Activated CD8-positive, alpha-beta memory T cell treated with anti-CD3 and anti-CD28 coated beads for 1 hour (primary cell): ENCODE measurements around the gene GRK6.
"Not testable (repeated sequence)": the region's sequence is repeated elsewhere in the genome, so short reads cannot be mapped to it uniquely, and the experiment has no call there.

ENCODE experiments used
- DNase-seq, 2 donors: peaks; one replicate each; pipeline ENCODE4 v3.0.0-alpha.2; 2020; ENCODE audit warnings: low read depth in 1 of 2; ENCODE audit errors: extremely low read depth in 1 of 2

The GRK6 gene

DNA sequence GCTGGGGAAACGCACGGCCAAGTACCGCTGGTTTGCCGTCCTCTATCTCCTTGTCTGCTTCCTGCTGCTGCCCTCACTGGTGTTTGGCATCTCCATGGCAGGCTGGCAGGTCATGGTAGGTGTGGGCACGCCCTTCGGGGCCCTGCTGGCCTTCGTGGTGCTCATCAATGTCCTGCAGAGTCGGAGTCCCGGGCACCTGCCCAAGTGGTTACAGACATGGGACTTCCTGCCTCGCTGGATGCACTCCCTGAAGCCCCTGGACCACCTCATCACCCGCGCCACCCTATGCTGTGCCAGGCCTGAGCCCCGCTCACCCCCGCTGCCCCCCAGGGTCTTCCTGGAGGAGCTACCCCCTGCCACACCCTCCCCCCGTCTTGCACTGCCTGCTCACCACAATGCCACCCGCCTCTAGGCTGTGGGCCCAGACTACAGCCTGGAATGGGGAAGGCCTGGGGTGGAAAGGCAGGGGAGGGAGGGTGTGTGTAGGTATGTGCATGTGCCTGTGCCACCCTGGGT lies 28.5 kb upstream of the GRK6 start:
- DNase-seq = no peak

DNA sequence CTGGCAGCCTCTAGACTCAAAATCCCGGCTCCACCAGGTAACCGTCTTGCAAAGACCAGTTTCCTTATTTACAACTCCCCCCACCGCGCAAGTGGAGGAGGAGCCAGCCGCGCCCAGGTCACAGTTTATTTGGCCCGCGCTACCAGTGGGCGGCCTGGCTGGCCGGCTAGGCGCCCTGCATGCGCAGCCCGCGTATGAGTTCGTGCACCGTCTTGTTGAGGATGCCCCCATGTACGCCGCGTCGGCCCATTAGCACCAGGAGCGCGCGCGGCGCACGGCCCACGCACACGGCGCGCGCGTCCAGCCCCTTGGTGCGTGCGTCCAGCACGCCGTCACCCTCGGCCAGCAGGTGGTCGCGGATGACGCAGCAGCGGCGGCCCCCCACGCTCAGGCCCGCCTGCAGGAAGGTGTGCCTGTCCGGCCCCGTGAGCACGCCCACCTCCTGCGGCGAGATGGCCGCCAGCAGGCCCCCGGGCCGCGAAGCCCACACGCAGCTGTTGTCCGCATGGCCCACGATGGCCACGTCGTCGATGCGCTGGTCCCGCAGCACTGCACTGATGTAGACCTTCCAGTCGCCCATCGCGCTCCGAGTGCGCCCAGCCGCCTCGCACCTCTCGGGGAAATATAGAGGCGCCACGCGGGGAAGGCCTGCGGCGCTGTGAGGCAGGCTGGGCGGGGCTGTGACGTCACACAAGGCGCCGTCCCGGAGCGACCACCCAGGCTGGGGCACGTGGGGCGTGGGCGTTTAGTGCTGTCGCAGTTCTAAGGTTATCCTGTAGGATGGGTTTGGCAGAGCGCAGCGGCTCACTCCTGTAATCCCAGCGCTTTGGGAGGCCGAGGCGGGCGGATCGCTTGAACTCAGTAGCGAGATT lies 26.2 kb upstream of the GRK6 start, which contains the start of gene PFN3:
Gene PFN3, minus strand, starts transcription at position 665 of the 872 bp plus-strand sequence. Its CDS starts 85 bp downstream, at position 580.
- no peak for DNase-seq

DNA sequence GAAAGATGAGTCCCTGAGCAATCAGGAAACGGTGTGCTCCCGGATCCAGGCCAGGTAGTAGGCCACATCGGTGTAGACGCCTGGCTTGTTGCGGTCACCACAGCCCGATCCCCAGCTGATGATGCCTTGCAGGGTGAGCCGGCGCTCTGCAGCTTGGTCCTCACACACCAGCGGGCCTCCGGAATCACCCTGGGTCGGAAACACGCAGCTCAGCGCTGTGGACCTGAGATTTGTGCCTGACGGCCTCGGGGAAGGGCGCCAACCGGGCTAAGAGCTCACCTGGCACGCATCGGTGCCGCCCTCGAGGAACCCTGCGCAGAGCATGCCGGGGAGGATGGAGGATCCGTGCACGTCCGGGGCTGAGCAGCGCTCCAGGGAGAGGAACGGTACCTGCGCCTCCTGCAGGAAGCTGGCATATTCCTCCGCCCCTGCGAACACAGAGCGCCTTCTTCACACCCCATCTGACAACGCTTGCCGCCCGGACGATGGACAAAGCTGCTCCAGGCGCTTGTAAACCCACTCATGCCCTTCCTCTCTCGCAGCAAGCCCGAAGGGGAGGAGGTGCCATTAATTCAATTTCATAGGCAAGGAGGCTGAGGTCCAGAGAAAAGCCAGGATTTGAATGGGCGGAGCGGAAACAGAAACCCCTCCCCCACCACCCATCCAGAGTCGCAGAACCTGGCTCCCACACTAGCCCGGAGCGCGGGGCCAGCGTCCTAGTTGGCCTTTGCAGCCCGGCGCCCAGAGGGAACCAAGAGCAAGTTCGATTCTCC lies 24.0 kb upstream of the GRK6 start:
- DNase-seq = peak; percentile 32 to 51

DNA sequence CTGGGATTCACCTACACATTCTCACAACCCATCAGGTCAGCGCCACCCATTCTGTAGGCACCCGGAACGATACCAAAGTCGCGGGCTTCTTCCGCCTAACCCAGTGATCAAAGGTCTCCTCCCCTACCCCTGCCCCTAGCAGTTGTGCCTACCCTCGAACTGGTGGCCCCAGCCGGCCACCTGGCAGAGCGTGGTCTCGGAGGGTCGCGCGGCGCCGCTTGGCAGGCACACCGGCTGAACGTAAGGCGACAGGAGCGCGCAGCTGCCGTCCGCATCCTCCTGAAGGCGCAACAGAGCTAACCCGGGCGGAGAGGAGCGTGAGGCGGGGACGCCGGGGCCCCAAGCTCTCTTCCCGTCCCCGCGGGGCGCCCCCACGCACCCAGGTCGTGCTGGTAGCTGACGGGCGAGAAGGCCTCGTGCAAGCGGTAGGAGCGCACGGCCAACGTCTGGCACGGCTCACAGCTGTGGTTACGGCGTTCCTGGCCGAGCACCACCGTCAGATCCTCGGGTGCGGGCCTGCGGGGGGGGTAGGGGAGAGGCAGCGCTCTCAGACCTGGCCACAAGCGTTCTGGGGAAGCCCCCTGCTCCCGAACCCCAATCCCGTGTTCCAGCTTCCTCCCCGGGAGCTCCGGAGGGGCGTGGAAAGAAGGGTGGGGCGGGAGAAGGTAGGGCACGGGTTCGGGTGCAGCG lies 23.2 kb upstream of the GRK6 start:
- DNase-seq = peak in 1 of 2 donors; percentile 25

DNA sequence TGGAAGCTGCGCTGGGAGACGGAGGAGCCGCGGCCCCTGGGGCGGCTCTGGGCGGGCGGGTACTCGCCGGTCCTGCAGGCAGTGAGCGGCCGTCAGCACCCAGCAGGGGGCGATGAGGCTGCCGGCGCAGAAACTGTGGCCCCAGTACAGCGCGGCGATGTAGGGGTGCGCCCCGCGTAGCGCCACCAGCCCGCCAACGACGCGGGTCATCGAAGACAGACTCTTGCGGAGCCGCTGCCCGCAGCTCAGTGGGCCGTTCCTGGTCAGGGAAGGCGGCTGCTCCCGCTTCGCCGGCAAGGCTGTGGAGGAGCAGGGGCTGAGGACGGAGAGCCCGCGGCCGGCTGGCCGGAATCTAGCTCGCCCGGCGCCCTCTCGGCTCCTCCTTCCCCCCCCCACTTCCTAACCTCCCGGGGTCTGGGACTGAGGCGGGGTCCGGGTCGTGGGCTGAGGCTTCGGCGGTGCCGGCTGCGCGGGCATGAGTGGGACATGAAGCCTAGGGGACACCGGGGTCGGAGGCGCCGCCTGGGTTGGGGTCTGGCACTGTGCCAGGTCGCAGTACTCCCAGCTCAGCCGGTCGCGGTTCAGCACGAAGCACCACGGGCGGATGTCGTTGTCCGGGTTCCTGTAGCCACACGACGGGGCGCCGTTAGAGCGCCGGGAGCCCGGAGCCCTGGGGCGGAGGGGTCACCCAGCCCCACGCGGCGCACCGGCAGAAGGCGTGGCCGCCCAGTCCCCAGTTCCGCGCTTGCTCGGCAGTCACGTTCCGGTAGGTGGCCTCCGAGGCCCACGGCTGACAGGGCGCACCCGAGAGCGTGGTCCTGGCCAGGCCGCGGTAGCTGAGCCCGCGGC lies 22.5 kb upstream of the GRK6 start:
- DNase-seq = peak; percentile 66 to 75

DNA sequence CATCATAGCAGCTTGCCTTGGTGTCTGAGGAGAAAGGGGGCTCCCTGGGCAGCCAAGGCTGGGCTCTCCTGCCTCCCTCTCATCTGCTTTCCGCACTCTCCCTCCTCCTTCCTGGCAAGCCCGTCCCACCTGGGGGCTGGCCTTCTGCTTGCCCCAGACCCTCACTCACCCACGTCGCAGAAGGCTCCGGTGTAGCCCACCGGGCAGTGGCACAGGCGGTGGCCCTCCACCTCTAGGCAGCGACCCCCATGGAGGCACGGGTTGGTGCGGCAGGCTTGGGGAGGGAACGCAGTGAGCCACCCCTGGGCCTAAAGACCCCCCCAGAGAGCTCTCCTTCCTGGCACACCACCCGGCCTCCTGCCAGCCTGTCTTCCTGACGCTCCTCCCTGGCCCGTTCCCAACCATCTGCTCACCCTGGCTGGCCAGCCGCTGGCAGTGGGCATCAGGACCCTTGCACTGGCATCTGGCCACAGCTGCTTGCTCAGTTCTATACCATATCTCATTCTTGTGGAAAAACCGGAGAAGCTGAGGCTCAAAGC lies 21.8 kb upstream of the GRK6 start:
- no peak for DNase-seq

DNA sequence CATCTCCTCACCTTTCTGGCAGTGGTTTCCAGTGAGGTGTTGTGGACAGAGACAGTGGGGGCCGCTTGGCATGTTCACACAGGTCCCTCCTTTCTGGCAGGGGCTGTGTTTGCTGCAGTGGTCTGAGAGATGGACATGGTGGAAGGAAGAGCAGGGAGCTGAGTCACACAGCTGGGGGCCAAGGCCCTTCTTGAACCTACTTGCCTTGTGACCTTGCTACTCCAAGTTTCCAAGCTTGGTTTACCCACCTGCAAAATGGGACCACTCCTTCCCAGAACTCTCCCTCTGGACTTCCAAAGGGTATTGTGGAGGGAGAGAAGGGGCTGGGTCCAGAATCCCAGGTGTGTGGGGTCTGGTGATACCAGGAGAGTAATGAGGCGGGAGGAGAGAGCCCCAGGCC lies 21.2 kb upstream of the GRK6 start:
- DNase-seq = no peak

DNA sequence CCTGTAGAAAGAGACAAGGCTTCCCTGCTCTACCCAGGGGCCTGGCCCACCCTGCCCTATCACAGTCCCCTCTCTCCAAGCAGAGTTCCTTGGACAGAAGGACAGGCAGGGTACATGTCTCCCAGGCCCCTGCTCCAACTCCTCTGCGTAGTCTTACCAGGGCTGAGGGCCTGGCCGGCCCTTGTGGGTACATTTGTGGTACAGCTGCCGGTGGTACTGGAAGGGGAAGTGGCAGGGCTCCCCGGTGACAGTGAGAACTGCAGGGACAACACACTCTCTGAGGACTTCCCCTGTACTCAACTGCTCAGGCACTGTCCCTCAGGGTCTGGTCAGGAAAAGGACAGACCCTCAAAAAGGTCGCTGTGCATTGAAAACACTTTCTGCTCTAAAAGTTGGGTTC lies 20.7 kb upstream of the GRK6 start:
- DNase-seq = no peak

DNA sequence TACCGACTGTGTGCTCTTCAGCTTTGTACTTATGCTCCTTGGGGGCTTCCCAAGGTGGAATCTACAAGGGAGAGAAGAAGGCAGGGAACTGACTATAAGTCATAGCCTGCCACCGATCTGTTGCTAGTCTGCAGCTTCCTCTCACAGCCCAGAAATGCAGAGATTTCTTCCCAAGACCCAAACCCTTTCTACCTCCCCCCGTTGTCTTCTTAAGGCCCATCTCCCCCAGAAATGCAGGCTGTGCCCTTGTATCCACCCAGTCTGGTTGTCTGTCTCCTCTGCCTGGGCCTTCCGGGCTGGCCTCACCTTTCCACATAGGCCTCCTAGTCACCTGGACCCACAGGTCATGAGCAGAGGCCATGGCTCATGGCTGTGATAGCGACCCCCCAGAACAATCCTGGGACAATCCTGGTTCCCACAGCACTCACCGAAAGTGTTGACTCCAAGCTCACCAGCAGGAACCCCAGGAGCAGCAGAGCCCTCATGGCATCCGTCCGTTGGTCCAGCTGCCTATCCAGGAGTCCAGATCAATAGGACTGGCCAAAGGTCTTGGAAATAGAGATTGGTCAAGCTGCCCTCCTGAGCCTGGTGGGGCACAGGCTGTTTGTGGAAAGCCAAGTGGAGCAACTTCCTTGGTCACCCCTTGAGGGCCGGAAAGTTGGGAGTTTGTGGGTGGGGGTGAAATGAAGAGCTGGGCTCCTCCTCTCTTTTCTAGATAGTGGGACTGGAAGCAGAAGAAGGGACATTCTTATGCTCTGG lies 17.3 kb upstream of the GRK6 start, which contains the start of gene F12:
Gene F12, minus strand, starts transcription at position 522 of the 759 bp plus-strand sequence. Its CDS starts 37 bp downstream, at position 485.
- DNase-seq = no peak

DNA sequence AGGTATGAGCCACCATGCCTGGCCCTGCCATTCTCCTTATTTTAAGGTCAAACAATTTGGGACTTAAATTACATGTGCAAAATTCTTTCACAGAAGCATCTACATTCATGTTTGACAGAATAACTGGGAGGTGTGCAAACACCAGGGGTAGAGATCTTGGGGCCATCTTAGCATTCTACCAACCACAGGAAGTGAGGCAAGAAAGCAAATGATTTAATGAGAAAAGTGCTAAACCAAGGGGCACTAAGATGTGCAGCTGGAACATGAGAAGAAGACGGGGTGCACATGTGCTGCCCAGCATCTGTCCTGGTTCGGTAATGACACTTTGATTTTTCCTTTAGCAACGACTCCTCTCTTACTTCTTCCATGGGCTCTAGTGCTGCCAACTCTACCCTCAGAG lies 15.9 kb upstream of the GRK6 start:
- no peak for DNase-seq

DNA sequence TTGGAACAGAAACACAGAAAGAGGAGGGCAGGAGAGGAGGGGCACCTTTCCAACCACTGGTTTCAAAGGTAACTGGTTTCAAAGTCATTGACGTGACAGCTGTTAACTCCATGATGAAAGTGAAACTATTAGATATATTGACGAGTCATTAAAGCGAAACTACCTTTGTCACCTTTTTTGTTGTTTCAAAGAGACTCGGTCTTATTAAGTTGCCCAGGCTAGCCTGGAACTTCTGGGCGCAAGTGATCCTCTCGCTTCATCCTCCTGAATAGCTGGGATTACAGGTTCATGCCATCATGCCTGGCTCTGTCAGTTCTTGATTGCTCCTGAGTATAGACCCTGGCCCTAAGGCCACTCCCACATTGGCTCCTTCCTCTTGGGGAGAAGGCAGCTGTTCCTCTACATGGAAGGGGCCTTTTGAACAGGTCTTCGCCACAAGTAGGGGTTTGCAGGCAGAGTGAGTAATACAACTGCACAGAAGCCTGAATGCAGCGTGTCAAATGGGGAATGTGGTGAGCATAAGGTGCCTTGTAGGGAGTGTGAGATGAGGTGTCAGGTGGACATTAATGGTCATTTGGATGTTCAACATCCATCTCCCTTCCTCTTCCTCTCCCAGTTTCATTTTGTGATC lies 13.8 kb upstream of the GRK6 start:
- DNase-seq = no peak

DNA sequence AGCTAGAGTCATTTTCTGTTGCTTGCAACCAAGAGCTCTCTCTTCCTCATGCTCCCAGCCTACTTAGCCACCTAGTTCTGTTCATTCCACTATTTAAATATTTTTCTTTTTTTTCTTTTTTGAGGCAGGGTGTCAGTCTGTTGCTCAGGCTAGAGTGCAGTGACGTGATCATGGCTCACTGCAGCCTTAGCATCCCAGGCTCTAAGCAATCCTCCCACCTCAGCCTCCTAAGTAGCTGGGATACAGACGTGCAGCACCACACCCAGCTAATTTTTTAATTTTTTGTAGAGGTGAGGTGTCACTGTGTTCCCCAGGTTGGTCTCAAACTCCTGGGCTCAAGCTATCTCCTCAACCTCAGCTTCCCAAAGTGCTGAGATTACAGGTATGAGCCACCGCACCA lies 12.0 kb upstream of the GRK6 start:
- DNase-seq = no peak

DNA sequence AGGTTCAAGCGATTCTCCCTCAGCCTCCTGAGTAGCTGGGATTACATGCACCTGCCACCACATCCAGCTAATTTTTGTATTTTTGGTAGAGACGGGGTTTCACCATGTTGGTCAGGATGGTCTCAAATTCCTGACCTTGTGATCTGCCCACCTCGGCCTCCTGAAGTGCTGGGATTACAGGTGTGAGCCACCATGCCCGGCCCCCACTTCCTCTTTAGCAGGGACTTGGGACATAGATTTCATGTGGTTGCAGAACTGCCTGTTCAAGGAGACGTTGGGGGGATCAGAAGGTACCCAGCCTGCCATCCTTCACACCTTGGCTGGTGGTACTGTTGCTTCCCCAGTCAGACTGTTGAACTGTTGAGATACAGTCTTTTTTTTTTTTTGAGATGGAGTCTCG lies 9.4 kb upstream of the GRK6 start:
- not testable (repeated sequence) for DNase-seq

DNA sequence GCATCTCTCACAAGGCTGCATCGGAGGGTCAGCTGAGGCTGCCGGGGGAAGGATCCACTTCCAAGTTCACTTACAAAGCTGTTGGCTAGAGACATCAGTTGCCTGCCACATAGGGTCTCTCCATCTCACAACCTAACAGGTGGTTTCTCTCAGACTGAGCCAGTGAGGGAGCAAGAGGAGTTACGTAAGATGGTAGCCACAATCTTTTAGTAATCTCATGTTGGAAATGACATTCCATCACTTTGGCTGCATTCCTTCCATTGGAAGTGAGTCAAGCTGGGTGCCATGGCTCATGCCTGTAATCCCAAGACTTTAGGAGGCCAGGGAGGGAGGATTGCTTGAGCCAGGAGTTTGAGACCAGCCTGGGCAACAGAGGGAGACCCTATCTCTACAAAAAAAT lies 7.4 kb upstream of the GRK6 start:
- no peak for DNase-seq

DNA sequence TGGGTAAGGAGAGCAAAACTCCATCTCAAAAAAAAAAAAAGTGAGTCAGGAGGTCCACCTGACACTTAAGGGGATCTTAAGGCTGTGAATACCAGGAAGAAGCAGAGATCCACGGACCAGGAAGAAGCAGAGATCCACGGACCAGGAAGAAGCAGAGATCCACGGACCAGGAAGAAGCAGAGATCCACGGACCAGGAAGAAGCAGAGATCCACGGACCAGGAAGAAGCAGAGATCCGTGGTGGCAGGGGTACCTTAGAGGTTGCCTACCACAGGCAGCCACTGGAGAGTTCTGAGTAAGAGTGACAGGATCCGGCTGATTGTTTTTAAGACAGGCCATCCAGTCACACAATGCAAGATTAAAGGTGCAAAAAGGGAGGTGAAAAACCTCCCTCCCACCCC lies 6.0 kb upstream of the GRK6 start:
- DNase-seq = not testable (repeated sequence)

DNA sequence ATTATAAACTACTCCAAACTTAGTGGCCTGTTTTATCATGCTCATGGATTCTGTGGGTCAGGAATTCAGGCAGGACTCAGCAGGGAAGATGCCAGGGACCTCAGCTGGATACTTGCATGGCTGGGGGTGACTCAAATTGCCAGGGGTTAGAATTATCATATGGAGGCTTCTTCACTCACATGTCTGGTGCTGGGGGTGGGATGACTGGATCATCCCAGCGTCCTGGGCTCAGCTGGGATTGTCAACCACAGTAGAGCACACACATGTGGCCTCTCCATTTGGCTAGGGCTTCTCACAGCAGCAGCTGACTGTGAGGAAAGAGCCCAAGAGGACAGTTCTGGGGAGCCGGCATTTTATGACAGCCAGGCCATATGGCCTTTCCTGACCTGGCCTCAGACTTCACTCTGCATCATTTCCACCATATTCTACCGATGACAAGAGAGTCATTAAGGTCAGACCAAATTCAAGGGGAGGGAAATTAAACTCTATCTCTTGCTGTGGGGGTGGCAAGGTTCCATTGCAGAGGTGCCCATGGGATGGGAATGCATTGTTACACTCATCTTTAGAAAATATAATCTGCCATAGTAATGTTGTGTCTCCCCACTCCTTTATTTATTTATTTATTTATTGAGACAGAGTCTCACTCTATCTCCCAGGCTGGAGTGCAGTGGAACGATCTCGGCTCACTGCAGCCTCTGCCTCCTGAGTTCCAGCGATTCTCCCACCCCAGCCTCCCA lies 5.2 kb upstream of the GRK6 start:
- no peak for DNase-seq

DNA sequence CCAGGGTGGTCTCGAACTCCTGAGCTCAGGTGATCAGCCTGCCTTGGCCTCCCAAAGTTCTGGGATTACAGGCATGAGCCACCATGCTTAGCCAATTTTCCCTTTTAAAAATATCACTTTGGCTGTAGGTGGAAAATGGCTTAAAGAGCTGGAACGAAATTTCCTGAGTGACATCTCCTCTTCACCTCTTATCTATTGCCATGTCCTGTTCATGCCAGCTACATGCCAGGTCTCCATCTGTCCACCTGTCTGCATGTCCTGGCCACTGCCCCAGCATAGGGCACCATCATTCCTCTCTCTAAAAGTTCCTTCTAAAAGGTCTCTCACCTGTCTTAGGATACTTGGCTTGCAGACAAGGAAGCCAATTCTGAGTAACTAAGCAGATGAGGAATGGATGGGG lies 2.8 kb upstream of the GRK6 start:
- DNase-seq = no peak

DNA sequence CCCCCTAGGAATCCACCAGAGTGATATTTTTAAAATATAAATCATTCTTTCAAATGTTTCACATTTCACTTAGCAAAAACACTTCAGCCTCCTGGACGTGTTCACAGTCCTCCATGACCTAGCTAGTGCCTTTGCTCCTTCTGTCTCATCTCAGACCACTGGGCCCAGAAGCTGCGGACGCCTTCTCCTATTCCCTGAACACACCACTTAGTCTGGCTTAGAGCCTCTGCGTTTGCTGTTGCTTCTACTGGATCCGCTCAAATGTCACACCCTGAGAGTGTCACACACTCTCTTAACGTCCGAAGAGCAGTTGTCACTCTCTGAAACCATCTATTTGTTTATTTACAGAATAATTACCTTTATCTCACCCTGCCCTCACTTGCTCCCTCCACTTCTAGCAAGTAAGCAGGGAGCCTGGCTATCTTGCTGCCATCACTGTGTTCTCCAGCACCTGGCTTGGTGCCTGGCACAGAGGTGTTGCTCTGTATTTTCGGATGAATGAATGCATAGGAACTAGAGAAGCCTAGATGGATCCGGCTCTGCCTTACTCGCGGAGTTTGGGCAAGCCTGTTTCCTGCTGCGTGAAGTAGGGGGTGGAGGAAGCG lies 1.2 kb upstream of the GRK6 start:
- DNase-seq = no peak
